Endothelial cell of umbilical vein (primary cell): ENCODE data around the gene TATDN3.

Experiments used
- CTCF ChIP-seq, 2 donors: IDR thresholded peaks; 1 replicate in 1 of 2; 2 replicates in 1 of 2; pipeline ENCODE4 v1.5.1; 2011; ENCODE audit warnings: low read length in 2 of 2, mild to moderate bottlenecking in 2 of 2, moderate library complexity in 2 of 2, control low read depth in 1 of 2, inconsistent platforms in 1 of 2, low read depth in 1 of 2; ENCODE audit not compliant: insufficient read depth in 1 of 2; ENCODE audit errors: extremely low read depth in 1 of 2
- FOS ChIP-seq: IDR thresholded peaks from 2 replicates; pipeline ENCODE4 v1.6.1; 2011; ENCODE audit warnings: mild to moderate bottlenecking, low read length, moderate library complexity, borderline replicate concordance; ENCODE audit not compliant: insufficient read depth
- GATA2 ChIP-seq: IDR thresholded peaks from 2 replicates; pipeline ENCODE4 v1.7.0; 2011; ENCODE audit warnings: low read depth, mild to moderate bottlenecking, moderate library complexity, mixed read lengths, low read length; ENCODE audit not compliant: insufficient read length, insufficient read depth
- POLR2A ChIP-seq: IDR thresholded peaks from 2 replicates; pipeline ENCODE4 v1.6.1; 2012; ENCODE audit warnings: low read depth, mild to moderate bottlenecking, control low read depth, low read length
- POLR2AphosphoS5 ChIP-seq: IDR thresholded peaks from 2 replicates; pipeline ENCODE4 v1.6.1; 2012; ENCODE audit warnings: low read depth, mild to moderate bottlenecking, control low read depth, low read length, moderate library complexity; ENCODE audit not compliant: insufficient read depth

GRCh38 chr1:212828395-212828794, 36.7 kb downstream of the TATDN3 start:
- TF ChIP-seq CTCF (IDR thresholded peaks at IDR 0.05; ENCODE audit: extremely low read depth in 1 of 2, insufficient read depth in 1 of 2, low read depth in 1 of 2, low read length in 2 of 2) (no peak), FOS (no peak), POLR2A (no peak), POLR2AphosphoS5 (no peak), GATA2 (no peak)
